Panc1 (cell line): ENCODE results near the gene SKAP1.

ENCODE experiments used
- CTCF ChIP-seq: fragments of 450-650 bp; IDR thresholded peaks from 2 replicates; pipeline ENCODE4 v1.5.1; 2017; ENCODE audit warnings: mild to moderate bottlenecking
- REST ChIP-seq, 2 experiments: IDR thresholded peaks; 2 replicates each; pipeline ENCODE4 v1.6.1; 2011 to 2012; ENCODE audit warnings: low read depth in 2 of 2, control low read depth in 1 of 2, low read length in 1 of 2, mild to moderate bottlenecking in 1 of 2, moderate library complexity in 1 of 2; ENCODE audit not compliant: insufficient read depth in 1 of 2

- TF ChIP-seq CTCF (no peak), REST (IDR thresholded peaks at IDR 0.05; ENCODE audit: insufficient read depth in 1 of 2, low read depth in 2 of 2, low read length in 1 of 2) (no peak)
These were observed 329.9 kb downstream of the SKAP1 start for GRCh38 chr17:48100160-48100559.
